NOMO-1 treated with DMSO at 0.1 percent for 48 hours (cell line): ENCODE measurements around the gene SSR1.
"Not testable (repeated sequence)": the region's sequence is repeated elsewhere in the genome, so short reads cannot be mapped to it uniquely, and the experiment has no call there.

Experiments used
- DNase-seq: peaks from one replicate; lab custom pipeline; 2025; ENCODE audit not compliant: unreplicated experiment; lab: John Stamatoyannopoulos, UW

SSR1 gene

GRCh38 chr6:7312616-7313504, at the start of gene SSR1:
TSS of gene SSR1 (minus strand) at chr6:7313199. CDS start at chr6:7313120, 79 bp downstream.
- DNase-seq: peak; percentile 99

GRCh38 chr6:7351916-7352315, 38.9 kb upstream of the SSR1 start:
- DNase-seq: peak; percentile 28

GRCh38 chr6:7350591-7350990, 37.6 kb upstream of the SSR1 start:
- not testable (repeated sequence) for DNase-seq

GRCh38 chr6:7347551-7347997, 34.6 kb upstream of the SSR1 start:
- DNase-seq: not testable (repeated sequence)

- DNase-seq: not testable (repeated sequence)
Observed at GRCh38 chr6:7344773-7345450, 31.9 kb upstream of the SSR1 start.

GRCh38 chr6:7343546-7344475, 30.8 kb upstream of the SSR1 start:
- DNase-seq: no peak

GRCh38 chr6:7341989-7342742, 29.2 kb upstream of the SSR1 start:
- DNase-seq: no peak

GRCh38 chr6:7341271-7341670, 28.3 kb upstream of the SSR1 start:
- no peak for DNase-seq

GRCh38 chr6:7339007-7339732, 26.2 kb upstream of the SSR1 start:
- peak; percentile 61 for DNase-seq

- no peak for DNase-seq
Observed at GRCh38 chr6:7338031-7338430, 25.0 kb upstream of the SSR1 start.

GRCh38 chr6:7335519-7335918, 22.5 kb upstream of the SSR1 start:
- DNase-seq: no peak

GRCh38 chr6:7334685-7335084, 21.7 kb upstream of the SSR1 start:
- no peak for DNase-seq

GRCh38 chr6:7332090-7332745, 19.2 kb upstream of the SSR1 start:
- peak; percentile 14 for DNase-seq

- no peak for DNase-seq
Observed at GRCh38 chr6:7331452-7331851, 18.5 kb upstream of the SSR1 start.

- DNase-seq: peak; percentile 16
Observed at GRCh38 chr6:7328243-7328642, 15.2 kb upstream of the SSR1 start.

GRCh38 chr6:7325750-7326149, 12.8 kb upstream of the SSR1 start:
- DNase-seq: no peak

- peak; percentile 98 for DNase-seq
Observed at GRCh38 chr6:7324520-7324919, 11.5 kb upstream of the SSR1 start.

GRCh38 chr6:7323074-7323473, 10.1 kb upstream of the SSR1 start:
- DNase-seq: no peak

GRCh38 chr6:7321866-7322265, 8.9 kb upstream of the SSR1 start:
- DNase-seq: not testable (repeated sequence)
